Brain microvascular endothelial cell (primary cell): ENCODE data around the gene FIS1.

Experiments used
- DNase-seq: peaks from one replicate; pipeline ENCODE4 v3.0.0-alpha.2; 2020
- H3K27ac ChIP-seq: fragments of 250-450 bp; sonication (Bioruptor Pico); 2 replicates; pipeline ENCODE4 v1.5.1; 2020; ENCODE audit warnings: mild to moderate bottlenecking, moderate library complexity
- H3K27me3 ChIP-seq: fragments of 250-450 bp; sonication (Bioruptor Pico); replicated peaks from 2 replicates; pipeline ENCODE4 v1.5.1; 2020; ENCODE audit warnings: mild to moderate bottlenecking
- H3K36me3 ChIP-seq: fragments of 250-450 bp; sonication (Bioruptor Pico); replicated peaks from 2 replicates; pipeline ENCODE4 v1.5.1; 2020; ENCODE audit warnings: mild to moderate bottlenecking
- H3K4me3 ChIP-seq: 2 replicates; pipeline ENCODE4 v1.5.1; 2011; ENCODE audit warnings: low read depth, mild to moderate bottlenecking, control low read depth, low read length, moderate library complexity
- in situ Hi-C: cut with HindIII; loops from 2 replicates; pipeline ENCODE4 v1.10.0; 2017; ENCODE audit warnings: low sequenced_read_pairs, low pct_ligation_motif_present
- TF ChIP-seq, protein P1 (sequence below): IDR thresholded peaks from 2 replicates; pipeline ENCODE4 v1.5.1; 2011; ENCODE audit warnings: low read depth, mild to moderate bottlenecking, moderate library complexity, low read length, control low read depth, inconsistent platforms; ENCODE audit errors: missing control alignments

FIS1 gene

DNA sequence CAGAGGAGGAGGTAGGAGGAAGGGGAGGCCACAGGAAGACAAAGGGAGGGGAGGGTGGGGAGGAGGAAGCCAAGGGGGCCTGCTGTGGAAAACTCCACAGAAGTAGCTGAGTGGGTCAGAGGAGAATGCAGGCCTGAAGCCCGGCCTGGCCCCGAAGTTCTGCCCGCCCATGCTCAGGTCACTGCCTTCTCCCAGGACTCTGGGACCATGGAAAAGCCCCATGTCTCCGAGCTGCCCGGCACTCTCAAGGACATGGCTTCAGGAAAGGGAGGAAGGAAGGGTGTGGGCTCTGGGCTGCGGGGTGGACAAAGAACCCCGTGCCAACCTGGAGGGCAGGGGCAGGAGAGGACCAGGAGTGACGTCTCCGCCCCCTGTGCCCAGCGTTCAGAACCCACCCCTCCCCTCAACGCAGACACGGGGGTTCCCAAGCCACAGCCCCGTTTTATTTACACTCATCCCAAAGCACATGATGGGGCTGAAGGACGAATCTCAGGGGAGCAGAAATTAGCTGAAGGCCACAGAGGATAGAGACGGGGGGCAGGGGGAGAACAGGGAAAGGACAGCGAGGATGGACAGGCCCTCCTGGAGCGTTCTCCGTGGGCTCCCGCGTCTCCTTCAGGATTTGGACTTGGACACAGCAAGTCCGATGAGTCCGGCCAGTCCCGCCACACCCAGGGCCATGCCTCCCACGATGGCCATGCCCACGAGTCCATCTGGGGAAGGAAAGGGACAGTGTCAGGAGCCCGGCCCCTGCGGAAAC is 5.5 kb downstream of the FIS1 start:
- DNase-seq = no peak
- in situ Hi-C loops = no loop called here
- TF ChIP-seq, protein P1, sequence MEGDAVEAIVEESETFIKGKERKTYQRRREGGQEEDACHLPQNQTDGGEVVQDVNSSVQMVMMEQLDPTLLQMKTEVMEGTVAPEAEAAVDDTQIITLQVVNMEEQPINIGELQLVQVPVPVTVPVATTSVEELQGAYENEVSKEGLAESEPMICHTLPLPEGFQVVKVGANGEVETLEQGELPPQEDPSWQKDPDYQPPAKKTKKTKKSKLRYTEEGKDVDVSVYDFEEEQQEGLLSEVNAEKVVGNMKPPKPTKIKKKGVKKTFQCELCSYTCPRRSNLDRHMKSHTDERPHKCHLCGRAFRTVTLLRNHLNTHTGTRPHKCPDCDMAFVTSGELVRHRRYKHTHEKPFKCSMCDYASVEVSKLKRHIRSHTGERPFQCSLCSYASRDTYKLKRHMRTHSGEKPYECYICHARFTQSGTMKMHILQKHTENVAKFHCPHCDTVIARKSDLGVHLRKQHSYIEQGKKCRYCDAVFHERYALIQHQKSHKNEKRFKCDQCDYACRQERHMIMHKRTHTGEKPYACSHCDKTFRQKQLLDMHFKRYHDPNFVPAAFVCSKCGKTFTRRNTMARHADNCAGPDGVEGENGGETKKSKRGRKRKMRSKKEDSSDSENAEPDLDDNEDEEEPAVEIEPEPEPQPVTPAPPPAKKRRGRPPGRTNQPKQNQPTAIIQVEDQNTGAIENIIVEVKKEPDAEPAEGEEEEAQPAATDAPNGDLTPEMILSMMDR = no peak
- Histone ChIP-seq H3K36me3 (peaks cover 32% of the 10 kb centered on the region), H3K27ac (no peak overlapping the region), H3K27me3 (no peaks in the 10 kb centered on the region), H3K4me3 (no peak overlapping the region)

DNA sequence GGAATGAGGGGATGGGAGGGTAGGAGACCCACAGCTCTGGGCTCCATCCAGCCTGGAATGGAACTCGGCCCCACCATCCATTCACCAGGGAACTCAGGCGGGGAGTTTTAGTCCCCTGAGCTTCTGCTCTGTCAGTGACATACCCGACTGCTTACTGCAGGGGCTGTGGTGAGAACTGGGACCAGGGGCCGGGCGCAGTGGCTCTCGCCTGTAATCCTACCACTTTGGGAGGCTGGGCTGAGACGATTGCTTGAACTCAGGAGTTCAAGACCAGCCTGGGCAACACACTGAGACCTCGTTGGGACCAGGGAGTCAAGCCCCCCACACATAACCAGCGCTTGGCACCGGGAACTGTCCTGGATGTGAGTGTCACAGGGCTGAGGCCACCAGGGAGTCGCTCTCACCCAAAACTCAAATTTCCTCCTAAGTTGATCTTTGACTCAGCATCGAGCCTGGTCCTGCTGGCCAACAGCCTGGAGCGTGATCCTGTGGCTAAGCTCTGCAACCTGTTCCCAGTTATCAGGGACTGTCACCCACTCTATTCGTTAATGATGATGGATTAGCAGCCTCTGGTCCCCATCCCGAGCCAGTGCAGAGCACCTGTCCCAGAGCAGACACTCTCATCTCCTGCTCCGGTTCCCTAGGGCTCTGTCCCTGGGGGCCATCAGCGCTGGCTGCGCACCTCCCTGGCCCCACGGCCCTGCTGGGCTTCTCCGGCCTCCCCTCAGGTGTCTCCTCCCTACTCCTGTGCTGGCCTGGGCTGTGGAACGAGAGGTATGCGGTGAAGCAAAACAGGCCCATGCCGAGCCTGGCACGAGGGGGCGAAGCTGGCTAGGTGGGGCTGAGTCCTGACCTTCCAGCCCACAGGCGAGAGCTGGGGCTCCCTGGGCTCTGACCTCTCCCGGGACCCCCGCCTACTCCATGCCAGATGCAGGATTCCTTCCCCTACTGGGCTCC is 6.4 kb downstream of the FIS1 start:
- peaks cover 32% of the 10 kb centered on the region for H3K36me3 ChIP-seq
- no peak overlapping the region for H3K4me3 ChIP-seq
- no peak for DNase-seq

GRCh38 chr7:101237206-101238067 is 7.4 kb downstream of the FIS1 start, which contains the start of gene CLDN15:
Gene CLDN15 (minus strand): TSS chr7:101237802. CDS start chr7:101237581, 221 bp downstream.
- Histone ChIP-seq H3K36me3 (peaks cover 32% of the 10 kb centered on the region), H3K4me3 (no peak within 1 kb of the TSS), H3K27me3 (no peaks in the 10 kb centered on the region), H3K27ac (no peak within 1 kb of the TSS)
- DNase-seq = peak; percentile 38
- in situ Hi-C loops = no loop called here
- TF ChIP-seq, protein P1 = no peak

More for the DNA sequence above, 6.4 kb downstream of the FIS1 start:
- TF ChIP-seq, protein P1 = no peak
- no peak overlapping the region for H3K27ac ChIP-seq
- no peaks in the 10 kb centered on the region for H3K27me3 ChIP-seq
- in situ Hi-C loops = no loop called here

GRCh38 chr7:101236292-101236835 is 8.5 kb downstream of the FIS1 start:
- peaks cover 32% of the 10 kb centered on the region for H3K36me3 ChIP-seq
- no peak overlapping the region for H3K4me3 ChIP-seq
- DNase-seq = no peak
- no peaks in the 10 kb centered on the region for H3K27me3 ChIP-seq
- H3K27ac ChIP-seq = no peak overlapping the region
- in situ Hi-C loops = no loop called here
- TF ChIP-seq, protein P1 = no peak

DNA sequence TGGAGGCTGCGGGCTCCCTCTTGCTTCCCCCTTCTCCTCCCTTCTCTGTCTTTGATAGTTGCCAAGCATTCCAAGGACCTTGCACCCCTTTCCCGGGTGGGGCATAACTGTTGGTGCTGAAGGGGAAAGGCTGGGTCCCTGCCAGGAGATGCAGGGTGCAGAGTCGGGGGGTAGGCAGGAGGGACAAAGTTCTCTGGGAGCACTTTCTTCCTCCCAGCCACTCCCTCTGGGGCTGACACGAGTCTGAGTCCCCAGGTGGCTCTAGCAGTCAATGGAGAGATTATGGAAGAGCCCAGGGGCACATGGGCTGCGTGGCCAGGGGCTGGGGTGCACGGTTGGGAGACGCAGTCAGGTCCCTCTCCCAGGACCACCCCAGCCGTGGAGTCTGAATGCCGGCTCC is 9.4 kb downstream of the FIS1 start:
- in situ Hi-C loops = no loop called here

More for the DNA sequence above, 9.4 kb downstream of the FIS1 start:
- no peak overlapping the region for H3K4me3 ChIP-seq
- H3K36me3 ChIP-seq = peaks cover 28% of the 10 kb centered on the region
- TF ChIP-seq, protein P1 = no peak
- no peak overlapping the region for H3K27ac ChIP-seq
- no peaks in the 10 kb centered on the region for H3K27me3 ChIP-seq
- DNase-seq = no peak
